CD4-positive, alpha-beta T cell (primary cell): Measurements from ENCODE around the gene LTBP2. TPM values are rescaled to one million over a fixed set of nuclear protein-coding genes. Genes with fewer than 3 reads are reported as not detected.

Experiments used
- ATAC-seq: fragments of 200-7000 bp; cut with Tn5 transposase; one replicate; pipeline ENCODE4 v1.10.0; 2022; ENCODE audit warnings: mild to moderate bottlenecking; ENCODE audit not compliant: poor library complexity
- CTCF ChIA-PET: fragments of 350-600 bp; sonication (Branson Sonifier 250); formaldehyde crosslinking; loops from one replicate; lab custom pipeline; 2021; ENCODE audit warnings: antibody characterized with exemption, inconsistent platforms; lab: Charles Lee
- POLR2A ChIA-PET: fragments of 350-600 bp; sonication (Branson Sonifier 250); formaldehyde crosslinking; loops from one replicate; lab custom pipeline; 2021; ENCODE audit warnings: antibody characterized with exemption, inconsistent platforms; lab: Charles Lee
- DNase-seq, 14 experiments: peaks; one replicate each; pipeline ENCODE4 v3.0.0-alpha.2; 2013 to 2020; ENCODE audit warnings: mixed read lengths in 2 of 14
- H3K27ac ChIP-seq, 2 donors: one replicate each; pipeline versions ENCODE4 v1.5.1 to v1.7.0; 2013; ENCODE audit warnings: low read length in 2 of 2, low read depth in 1 of 2, mild to moderate bottlenecking in 1 of 2
- H3K27me3 ChIP-seq, 2 experiments: 1 replicate in 1 of 2; 2 replicates in 1 of 2; pipeline versions ENCODE4 v1.6.1 to v1.7.0; 2013; ENCODE audit warnings: low read length in 2 of 2, control low read depth in 1 of 2, mild to moderate bottlenecking in 1 of 2, moderate library complexity in 1 of 2; ENCODE audit not compliant: insufficient read depth in 2 of 2, control insufficient read depth in 1 of 2
- H3K36me3 ChIP-seq: one replicate; pipeline ENCODE4 v1.6.1; 2013; ENCODE audit warnings: low read length, control low read depth; ENCODE audit not compliant: insufficient read depth
- H3K4me1 ChIP-seq: one replicate; pipeline ENCODE4 v1.6.1; 2013; ENCODE audit warnings: low read length, control low read depth; ENCODE audit not compliant: insufficient read depth
- H3K4me3 ChIP-seq: one replicate; pipeline ENCODE4 v1.5.1; 2013; ENCODE audit warnings: mild to moderate bottlenecking, low read length, moderate library complexity
- H3K9me3 ChIP-seq, 2 experiments: 1 replicate in 1 of 2; 2 replicates in 1 of 2; pipeline versions ENCODE4 v1.6.1 to v1.7.0; 2013; ENCODE audit warnings: low read length in 2 of 2, mild to moderate bottlenecking in 2 of 2, control low read depth in 1 of 2, moderate library complexity in 1 of 2; ENCODE audit not compliant: control insufficient read depth in 1 of 2, insufficient read depth in 1 of 2
- H3K27ac Mint-ChIP-seq: one replicate; pipeline ENCODE4 v1.8.0; 2020; ENCODE audit warnings: mixed read lengths
- H3K27me3 Mint-ChIP-seq: one replicate; pipeline ENCODE4 v1.8.0; 2021; ENCODE audit warnings: mixed read lengths
- H3K36me3 Mint-ChIP-seq: one replicate; pipeline ENCODE4 v1.8.0; 2021; ENCODE audit warnings: low read depth, mixed read lengths
- H3K4me1 Mint-ChIP-seq: one replicate; pipeline ENCODE4 v1.8.0; 2021; ENCODE audit warnings: low read depth, mixed read lengths
- H3K4me3 Mint-ChIP-seq: one replicate; pipeline ENCODE4 v1.8.0; 2020; ENCODE audit warnings: mild to moderate bottlenecking, mixed read lengths
- H3K9me3 Mint-ChIP-seq: one replicate; pipeline ENCODE4 v1.8.0; 2020; ENCODE audit warnings: mixed read lengths
- intact Hi-C, 2 experiments: fragments of 100-400 bp; cut with DNase I in 1 of 2; cut with micrococcal nuclease in 1 of 2; formaldehyde crosslinking; loops; one replicate each; pipeline versions ENCODE4 v1.15.1 to v1.9.0; 2023 to 2025; cut with DNase I, micrococcal nuclease
- total RNA-seq, 174 experiments: library from RNA in 2 of 174; stranded (reverse) in 2 of 174; gene quantifications; one replicate each; pipeline ENCODE4 v1.2.3 and lab custom pipeline; 2021 to 2026
- TF ChIP-seq, protein P1 (sequence below): fragments of 200-600 bp; IDR thresholded peaks from one replicate; pipeline ENCODE4 v1.8.0; 2022; ENCODE audit warnings: antibody characterized with exemption, mild to moderate bottlenecking

The LTBP2 gene
- total RNA-seq, 2 experiments from 2014 or later = 0.45 to 0.47 TPM

DNA sequence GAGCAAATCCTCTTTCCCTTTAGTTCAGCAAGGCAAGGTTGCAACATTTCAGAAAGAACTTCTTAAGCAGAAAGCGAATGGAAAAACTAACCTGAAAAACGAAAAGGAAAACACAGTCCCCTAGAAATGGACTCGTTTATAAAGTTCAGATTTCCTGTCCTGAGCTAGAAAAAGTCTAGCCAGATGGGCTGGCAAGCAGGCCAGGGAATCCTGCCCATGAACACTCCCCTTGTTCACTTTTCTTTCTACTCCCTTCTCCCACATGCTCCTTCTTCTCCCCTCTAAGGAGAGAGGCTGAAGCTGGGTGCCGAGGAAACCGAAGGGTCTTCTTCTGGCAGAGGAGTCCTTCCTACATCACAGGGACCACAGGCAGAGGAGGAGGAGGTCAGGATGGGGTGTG, 27.1 kb downstream of the LTBP2 start:
- ATAC-seq = no peak
- CTCF ChIA-PET = no interaction called here

DNA sequence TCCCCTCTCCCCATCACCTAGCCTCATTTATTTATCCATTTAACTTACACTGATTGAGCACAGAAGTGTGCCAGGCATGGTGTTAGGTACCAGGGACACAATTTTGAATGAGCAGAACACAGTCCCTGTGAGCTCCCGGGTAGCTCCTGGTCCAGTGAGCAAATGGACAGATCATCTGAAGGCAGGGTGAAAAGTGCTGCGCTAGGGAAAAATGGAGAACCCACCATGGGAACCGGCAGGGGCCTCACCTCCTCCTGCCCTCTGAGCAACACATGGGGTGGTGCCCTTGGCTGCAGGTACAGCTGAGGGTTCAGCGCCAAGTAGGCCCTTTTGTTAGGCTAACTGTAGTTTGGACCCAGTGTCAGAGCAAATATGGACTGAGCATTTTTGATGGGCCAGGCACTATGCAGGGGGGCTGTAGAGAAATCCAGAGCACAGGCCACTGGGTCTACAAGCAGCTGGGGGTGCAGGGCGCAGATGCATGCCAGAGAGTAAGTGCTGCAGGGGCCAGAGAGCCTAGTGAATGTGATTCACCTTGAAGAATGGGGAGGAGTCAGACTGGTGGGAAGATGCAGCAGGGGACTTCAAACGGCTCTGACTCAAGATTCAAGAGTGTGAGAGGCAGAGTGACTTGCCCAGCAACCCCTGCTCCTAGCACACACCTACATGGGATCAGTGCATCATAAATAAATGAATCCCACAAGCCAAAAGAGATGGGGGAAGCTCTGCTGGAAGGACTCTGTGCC, 28.2 kb downstream of the LTBP2 start:
- H3K36me3 ChIP-seq = no peaks in the 10 kb centered on the region
- Mint-ChIP-seq H3K36me3 (no peaks in the 10 kb centered on the region), H3K9me3 (no peaks in the 10 kb centered on the region), H3K4me1 (peaks cover 7% of the 10 kb centered on the region), H3K27ac (no peak overlapping the region), H3K4me3 (no peak overlapping the region), H3K27me3 (peaks cover 7% of the 10 kb centered on the region)
- H3K27me3 ChIP-seq = no peaks in the 10 kb centered on the region
- no peaks in the 10 kb centered on the region for H3K9me3 ChIP-seq
- ChIA-PET POLR2A (no interaction called here), CTCF (no interaction called here)
- ATAC-seq (no peak), DNase-seq (no peak)
- peaks cover 9% of the 10 kb centered on the region for H3K4me1 ChIP-seq
- TF ChIP-seq, protein P1, sequence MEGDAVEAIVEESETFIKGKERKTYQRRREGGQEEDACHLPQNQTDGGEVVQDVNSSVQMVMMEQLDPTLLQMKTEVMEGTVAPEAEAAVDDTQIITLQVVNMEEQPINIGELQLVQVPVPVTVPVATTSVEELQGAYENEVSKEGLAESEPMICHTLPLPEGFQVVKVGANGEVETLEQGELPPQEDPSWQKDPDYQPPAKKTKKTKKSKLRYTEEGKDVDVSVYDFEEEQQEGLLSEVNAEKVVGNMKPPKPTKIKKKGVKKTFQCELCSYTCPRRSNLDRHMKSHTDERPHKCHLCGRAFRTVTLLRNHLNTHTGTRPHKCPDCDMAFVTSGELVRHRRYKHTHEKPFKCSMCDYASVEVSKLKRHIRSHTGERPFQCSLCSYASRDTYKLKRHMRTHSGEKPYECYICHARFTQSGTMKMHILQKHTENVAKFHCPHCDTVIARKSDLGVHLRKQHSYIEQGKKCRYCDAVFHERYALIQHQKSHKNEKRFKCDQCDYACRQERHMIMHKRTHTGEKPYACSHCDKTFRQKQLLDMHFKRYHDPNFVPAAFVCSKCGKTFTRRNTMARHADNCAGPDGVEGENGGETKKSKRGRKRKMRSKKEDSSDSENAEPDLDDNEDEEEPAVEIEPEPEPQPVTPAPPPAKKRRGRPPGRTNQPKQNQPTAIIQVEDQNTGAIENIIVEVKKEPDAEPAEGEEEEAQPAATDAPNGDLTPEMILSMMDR = no peak
- intact Hi-C loops = no loop called here
- no peak overlapping the region for H3K4me3 ChIP-seq
- H3K27ac ChIP-seq = no peak overlapping the region

More for the DNA sequence above, 27.1 kb downstream of the LTBP2 start:
- Mint-ChIP-seq H3K27ac (no peak overlapping the region), H3K27me3 (peaks cover 7% of the 10 kb centered on the region), H3K4me1 (peaks cover 2% of the 10 kb centered on the region), H3K4me3 (no peak overlapping the region), H3K36me3 (no peaks in the 10 kb centered on the region), H3K9me3 (no peaks in the 10 kb centered on the region)
- no peak for DNase-seq
- Histone ChIP-seq H3K9me3 (no peaks in the 10 kb centered on the region), H3K4me3 (no peak overlapping the region), H3K36me3 (no peaks in the 10 kb centered on the region), H3K4me1 (peaks cover under 1% of the 10 kb centered on the region), H3K27ac (no peak overlapping the region), H3K27me3 (no peaks in the 10 kb centered on the region)
- TF ChIP-seq, protein P1 = no peak
- POLR2A ChIA-PET = no interaction called here
- intact Hi-C loops = no loop called here

DNA sequence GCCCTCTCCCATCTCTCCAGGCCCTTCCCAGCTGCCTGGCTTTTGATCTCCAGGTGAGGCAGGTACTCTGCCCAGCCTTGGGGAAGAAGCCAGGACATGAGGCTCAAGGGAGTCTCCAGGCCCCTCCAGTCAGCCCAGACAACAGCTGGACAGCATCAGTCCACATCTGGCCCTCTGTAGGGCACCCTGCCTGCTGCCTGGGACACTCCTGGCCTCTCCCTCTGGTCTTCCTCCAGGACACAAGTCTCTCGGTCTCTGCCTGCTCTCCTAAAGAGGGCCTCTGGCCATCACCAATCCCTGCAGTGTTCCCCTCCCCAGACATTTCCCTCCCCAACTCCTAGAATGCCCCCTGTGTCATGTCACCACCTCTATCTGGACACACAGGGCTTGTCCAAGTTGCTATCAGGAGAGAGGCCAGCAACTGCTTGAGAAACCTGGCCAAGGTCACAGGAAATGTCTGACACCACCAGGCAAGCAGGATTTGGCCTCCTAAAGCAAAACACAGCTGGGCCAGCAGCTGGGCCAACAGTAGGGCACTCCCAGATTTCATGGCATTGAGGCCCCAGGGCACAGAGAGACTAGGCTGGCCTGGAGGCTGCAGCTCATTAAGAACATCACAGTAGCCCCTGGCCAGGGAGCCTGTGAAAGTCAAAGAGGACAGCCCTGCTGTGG, 29.0 kb downstream of the LTBP2 start:
- H3K9me3 Mint-ChIP-seq = no peaks in the 10 kb centered on the region
- Histone ChIP-seq H3K4me3 (no peak overlapping the region), H3K36me3 (no peaks in the 10 kb centered on the region), H3K27me3 (no peaks in the 10 kb centered on the region), H3K9me3 (no peaks in the 10 kb centered on the region), H3K4me1 (peaks cover 9% of the 10 kb centered on the region), H3K27ac (no peak overlapping the region)
- ATAC-seq (no peak), DNase-seq (no peak)
- TF ChIP-seq, protein P1 = no peak
- H3K27ac Mint-ChIP-seq = no peak overlapping the region
- peaks cover 7% of the 10 kb centered on the region for H3K4me1 Mint-ChIP-seq
- no peaks in the 10 kb centered on the region for H3K36me3 Mint-ChIP-seq
- H3K27me3 Mint-ChIP-seq = peaks cover 7% of the 10 kb centered on the region
- H3K4me3 Mint-ChIP-seq = no peak overlapping the region
- intact Hi-C loops = no loop called here
- CTCF ChIA-PET = no interaction called here
- POLR2A ChIA-PET = no interaction called here
